WTC11 (cell line): ENCODE measurements around the gene CRBN. TPM values are rescaled to one million over a fixed set of nuclear protein-coding genes. Genes with fewer than 3 reads are reported as not detected.

ENCODE experiments used
- ATAC-seq: fragments of 200-7000 bp; cut with Tn5 transposase; 2 replicates; pipeline ENCODE4 v1.10.0; 2021; ENCODE audit warnings: mild to moderate bottlenecking, moderate library complexity
- CTCF ChIA-PET: fragments of 300-600 bp; sonication (Branson Sonifier 250); formaldehyde crosslinking; loops from one replicate; lab custom pipeline; 2021; ENCODE audit warnings: antibody characterized with exemption; lab: Charles Lee
- POLR2A ChIA-PET: fragments of 350-600 bp; sonication (Branson Sonifier 250); formaldehyde crosslinking; loops from one replicate; lab custom pipeline; 2021; ENCODE audit warnings: antibody characterized with exemption; lab: Charles Lee
- DNase-seq: peaks from one replicate; pipeline ENCODE4 v3.0.0; 2021; ENCODE audit warnings: low spot score
- H3K27ac Mint-ChIP-seq: 2 replicates; pipeline ENCODE4 v1.8.0; 2021; ENCODE audit warnings: mixed read lengths
- H3K27me3 Mint-ChIP-seq: 2 replicates; pipeline ENCODE4 v1.8.0; 2021; ENCODE audit warnings: low read depth, mild to moderate bottlenecking, moderate library complexity, mixed read lengths
- H3K36me3 Mint-ChIP-seq: 2 replicates; pipeline ENCODE4 v1.8.0; 2021; ENCODE audit warnings: mixed read lengths
- H3K4me1 Mint-ChIP-seq: 2 replicates; pipeline ENCODE4 v1.8.0; 2022; ENCODE audit warnings: mixed read lengths
- H3K4me3 Mint-ChIP-seq: 2 replicates; pipeline ENCODE4 v1.8.0; 2021; ENCODE audit warnings: mild to moderate bottlenecking, moderate library complexity, mixed read lengths
- H3K9me3 Mint-ChIP-seq: 2 replicates; pipeline ENCODE4 v1.8.0; 2021; ENCODE audit warnings: mixed read lengths
- ATF3 ChIP-seq: sonication (generic); formaldehyde crosslinking; conservative IDR thresholded peaks from 2 replicates; pipeline ENCODE4 v1.8.1; 2022; ENCODE audit warnings: mild to moderate bottlenecking, missing genetic modification reagents
- CDX4 ChIP-seq: fragments of 250-450 bp; sonication (Bioruptor Pico); IDR thresholded peaks from 2 replicates; pipeline ENCODE4 v1.9.0; 2021; ENCODE audit warnings: moderate library complexity, mild to moderate bottlenecking, inconsistent platforms, borderline replicate concordance
- E2F1 ChIP-seq: sonication (generic); formaldehyde crosslinking; IDR thresholded peaks from 2 replicates; pipeline ENCODE4 v1.8.0; 2022; ENCODE audit warnings: mild to moderate bottlenecking, missing genetic modification reagents
- E2F5 ChIP-seq: sonication (generic); formaldehyde crosslinking; IDR thresholded peaks from 2 replicates; pipeline ENCODE4 v1.8.1; 2022; ENCODE audit warnings: mild to moderate bottlenecking, moderate library complexity, missing genetic modification reagents
- FOXJ3 ChIP-seq: sonication (generic); formaldehyde crosslinking; IDR thresholded peaks from 2 replicates; pipeline ENCODE4 v1.9.0; 2021; ENCODE audit warnings: missing genetic modification reagents, mild to moderate bottlenecking, borderline replicate concordance
- HMGXB4 ChIP-seq: sonication (generic); formaldehyde crosslinking; IDR thresholded peaks from 2 replicates; pipeline ENCODE4 v1.8.1; 2023; ENCODE audit warnings: mild to moderate bottlenecking, moderate library complexity, missing genetic modification reagents
- IRF2 ChIP-seq: sonication (generic); formaldehyde crosslinking; IDR thresholded peaks from 2 replicates; pipeline ENCODE4 v1.8.0; 2022; ENCODE audit warnings: low read depth, missing genetic modification reagents, borderline replicate concordance
- NFE2L1 ChIP-seq: sonication (generic); formaldehyde crosslinking; IDR thresholded peaks from 2 replicates; pipeline ENCODE4 v1.8.1; 2023; ENCODE audit warnings: missing genetic modification reagents
- SMAD3 ChIP-seq: sonication (generic); formaldehyde crosslinking; IDR thresholded peaks from 2 replicates; pipeline ENCODE4 v1.8.0; 2022; ENCODE audit warnings: missing genetic modification reagents, mild to moderate bottlenecking, borderline replicate concordance
- SMAD4 ChIP-seq: sonication (generic); formaldehyde crosslinking; IDR thresholded peaks from 2 replicates; pipeline ENCODE4 v1.8.0; 2022; ENCODE audit warnings: mild to moderate bottlenecking, missing genetic modification reagents
- SOX15 ChIP-seq: fragments of 250-450 bp; sonication (Bioruptor Pico); IDR thresholded peaks from 2 replicates; pipeline ENCODE4 v1.9.0; 2021; ENCODE audit warnings: mild to moderate bottlenecking
- TEAD1 ChIP-seq: sonication (generic); formaldehyde crosslinking; IDR thresholded peaks from 2 replicates; pipeline ENCODE4 v1.8.0; 2022; ENCODE audit warnings: mild to moderate bottlenecking, missing genetic modification reagents
- TP53 ChIP-seq: sonication (generic); formaldehyde crosslinking; IDR thresholded peaks from 2 replicates; pipeline ENCODE4 v1.8.1; 2023; ENCODE audit warnings: mild to moderate bottlenecking, missing genetic modification reagents
- USF2 ChIP-seq: sonication (generic); formaldehyde crosslinking; IDR thresholded peaks from 2 replicates; pipeline ENCODE4 v1.8.1; 2023; ENCODE audit warnings: mild to moderate bottlenecking, missing genetic modification reagents, moderate library complexity
- ZNF121 ChIP-seq: sonication (generic); formaldehyde crosslinking; IDR thresholded peaks from 2 replicates; pipeline ENCODE4 v1.8.0; 2023; ENCODE audit warnings: missing genetic modification reagents
- ZNF281 ChIP-seq: sonication (generic); formaldehyde crosslinking; IDR thresholded peaks from 2 replicates; pipeline ENCODE4 v1.8.0; 2023; ENCODE audit warnings: mild to moderate bottlenecking, missing genetic modification reagents
- ZNF423 ChIP-seq: fragments of 250-450 bp; sonication (Bioruptor Pico); IDR thresholded peaks from 2 replicates; pipeline ENCODE4 v2.1.2; 2022; ENCODE audit warnings: mild to moderate bottlenecking, moderate library complexity
- ZNF425 ChIP-seq: fragments of 250-450 bp; sonication (Bioruptor Pico); conservative IDR thresholded peaks from 2 replicates; pipeline ENCODE4 v1.9.0; 2021; ENCODE audit warnings: mild to moderate bottlenecking
- ZNF512 ChIP-seq: sonication (generic); formaldehyde crosslinking; IDR thresholded peaks from 2 replicates; pipeline ENCODE4 v1.8.1; 2022; ENCODE audit warnings: missing genetic modification reagents, borderline replicate concordance
- total RNA-seq: library from RNA; stranded (reverse); gene quantifications from 3 replicates; pipeline ENCODE4 v1.2.3, GENCODE V29; 2021

CRBN gene
- total RNA-seq, 1 experiment from 2014 or later = 24.4 TPM

- TF ChIP-seq ATF3 (CRISPR knock-in tag) (no peak), NFE2L1 (CRISPR knock-in tag) (no peak), SMAD4 (no peak), E2F1 (no peak)
- TF ChIP-seq, all 79 proteins: peak for 0
Observed at GRCh38 chr3:3107181-3107580, 72.3 kb downstream of the CRBN start (continued).

- H3K27me3 Mint-ChIP-seq = no peaks in the 10 kb centered on the region; the same call in 1 of the 2 replicates
- peaks cover 5% of the 10 kb centered on the region; the same call in 1 of the 2 replicates for H3K4me1 Mint-ChIP-seq
- H3K27ac Mint-ChIP-seq = no peak overlapping the region
- DNase-seq (no peak), ATAC-seq (no peak)
- peaks cover 17% of the 10 kb centered on the region for H3K36me3 Mint-ChIP-seq
- POLR2A ChIA-PET = no interaction called here
- TF ChIP-seq E2F5 (no peak), IRF2 (CRISPR knock-in tag) (no peak), ZNF425 (no peak), CDX4 (no peak), TEAD1 (CRISPR knock-in tag) (no peak), SMAD3 (no peak), TP53 (CRISPR knock-in tag) (no peak), HMGXB4 (no peak), ZNF423 (CRISPR knock-in tag) (no peak)
- CTCF ChIA-PET = no interaction called here
- H3K4me3 Mint-ChIP-seq = no peak overlapping the region
- H3K9me3 Mint-ChIP-seq = peaks cover 53% of the 10 kb centered on the region
Observed at GRCh38 chr3:3105815-3106214, 73.7 kb downstream of the CRBN start.

GRCh38 chr3:3105246-3105645 is 74.2 kb downstream of the CRBN start:
- Mint-ChIP-seq H3K4me3 (no peak overlapping the region), H3K9me3 (peaks cover 50% of the 10 kb centered on the region), H3K27ac (no peak overlapping the region), H3K36me3 (peaks cover 12% of the 10 kb centered on the region), H3K27me3 (no peaks in the 10 kb centered on the region; the same call in 1 of the 2 replicates), H3K4me1 (no peaks in the 10 kb centered on the region; the same call in 1 of the 2 replicates)
- ChIA-PET CTCF (no interaction called here), POLR2A (no interaction called here)
- no peak for ATAC-seq
- DNase-seq = no peak
- TF ChIP-seq ZNF281 (no peak), E2F1 (no peak), SOX15 (no peak), ZNF121 (CRISPR knock-in tag) (no peak), FOXJ3 (CRISPR knock-in tag) (no peak), USF2 (CRISPR knock-in tag) (no peak), ZNF512 (no peak), E2F5 (no peak)
